ENCODE results near the gene SH3PXD2B.
A peak's percentile ranks its signal among the peaks of the same experiment; 100 is the strongest.
"Not testable (repeated sequence)": the region's sequence is repeated elsewhere in the genome, so short reads cannot be mapped to it uniquely, and the experiment has no call there.

SH3PXD2B gene

DNA sequence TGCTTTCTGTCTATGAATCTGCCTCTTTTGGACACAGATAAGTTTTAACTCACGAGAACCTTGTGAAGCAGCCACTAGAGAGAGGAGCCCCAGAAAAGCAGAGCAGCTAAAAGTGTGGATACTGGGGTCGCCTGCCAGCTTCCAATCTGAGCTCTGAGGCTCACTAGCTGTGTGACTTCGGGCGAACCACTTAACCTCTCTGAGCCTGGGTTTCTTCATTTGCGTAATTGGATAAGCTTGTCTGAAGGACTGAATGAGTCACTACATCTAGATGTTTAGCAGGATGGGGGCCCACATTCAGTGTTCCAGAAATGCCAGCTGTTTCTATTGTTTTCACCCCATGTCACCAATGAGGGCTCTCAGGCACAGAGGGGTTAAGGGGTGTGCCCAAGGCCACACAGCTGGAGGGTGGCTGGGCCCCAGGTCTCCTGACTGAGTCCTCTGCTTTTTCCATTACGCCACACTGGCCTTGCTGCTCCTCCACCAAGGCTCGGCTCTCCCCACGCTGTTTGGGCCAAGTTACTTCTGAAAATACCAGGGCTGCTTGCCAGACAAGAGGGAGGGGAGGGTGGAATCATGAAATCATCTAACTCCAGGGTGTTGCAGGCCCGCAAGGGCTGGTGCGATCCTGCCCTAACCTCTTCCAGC lies 36.2 kb downstream of the SH3PXD2B start:
- peak; percentile 99 for DNase-seq (ENCODE audit: low read depth)

DNA sequence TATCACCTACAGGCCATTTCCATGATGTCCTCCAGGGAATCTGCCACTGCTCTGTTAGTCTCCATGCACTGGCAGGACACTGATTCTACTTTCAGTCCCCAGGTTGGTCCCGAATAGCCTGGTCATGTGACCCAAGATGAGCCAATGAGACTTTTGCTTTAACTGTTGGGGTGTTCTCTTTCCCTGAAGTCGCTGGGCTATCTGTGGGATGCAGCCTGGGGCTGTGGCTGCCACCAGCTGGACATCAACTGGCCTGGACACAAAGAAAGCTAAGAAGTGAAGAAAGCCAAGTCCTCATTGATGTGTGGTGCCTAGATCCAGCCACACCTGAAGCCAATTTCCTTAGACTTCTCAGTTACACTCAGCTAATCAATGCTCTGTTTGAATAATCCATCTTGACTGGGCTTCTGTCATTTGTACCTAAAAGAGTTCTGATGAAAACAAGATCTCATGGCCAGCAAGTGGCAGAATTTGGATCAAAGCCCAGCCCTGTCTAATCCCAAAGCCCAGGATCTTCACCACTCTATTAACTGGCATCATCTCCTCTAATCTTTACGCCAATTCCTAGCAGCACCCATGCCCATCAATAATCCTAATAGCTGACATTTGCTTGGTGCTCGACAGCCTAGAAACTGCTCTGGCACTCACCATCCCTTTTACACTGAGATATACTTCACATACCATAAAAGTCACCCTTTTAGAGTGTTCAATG lies 37.0 kb downstream of the SH3PXD2B start:
- no peak for DNase-seq (ENCODE audit: low read depth)

GRCh38 chr5:172415362-172416275 lies 38.7 kb downstream of the SH3PXD2B start:
- no peak for DNase-seq (ENCODE audit: low read depth)

GRCh38 chr5:172414531-172415361 lies 39.6 kb downstream of the SH3PXD2B start:
- DNase-seq (ENCODE audit: low read depth), result no peak

GRCh38 chr5:172413601-172414171 lies 40.6 kb downstream of the SH3PXD2B start:
- no peak for DNase-seq (ENCODE audit: low read depth)

- DNase-seq (ENCODE audit: low read depth), result peak; percentile 96
Observed at GRCh38 chr5:172412724-172413286, 41.5 kb downstream of the SH3PXD2B start.

- no peak for DNase-seq (ENCODE audit: low read depth)
Observed at GRCh38 chr5:172411484-172412072, 42.7 kb downstream of the SH3PXD2B start.

- DNase-seq (ENCODE audit: low read depth), result no peak
Observed at GRCh38 chr5:172410662-172411483, 43.5 kb downstream of the SH3PXD2B start.

GRCh38 chr5:172410160-172410559 lies 44.2 kb downstream of the SH3PXD2B start:
- DNase-seq (ENCODE audit: low read depth), result no peak

- not testable (repeated sequence) for DNase-seq (ENCODE audit: low read depth)
Observed at GRCh38 chr5:172409477-172409876, 44.8 kb downstream of the SH3PXD2B start.

- no peak for DNase-seq (ENCODE audit: low read depth)
Observed at GRCh38 chr5:172407822-172408221, 46.5 kb downstream of the SH3PXD2B start.

DNA sequence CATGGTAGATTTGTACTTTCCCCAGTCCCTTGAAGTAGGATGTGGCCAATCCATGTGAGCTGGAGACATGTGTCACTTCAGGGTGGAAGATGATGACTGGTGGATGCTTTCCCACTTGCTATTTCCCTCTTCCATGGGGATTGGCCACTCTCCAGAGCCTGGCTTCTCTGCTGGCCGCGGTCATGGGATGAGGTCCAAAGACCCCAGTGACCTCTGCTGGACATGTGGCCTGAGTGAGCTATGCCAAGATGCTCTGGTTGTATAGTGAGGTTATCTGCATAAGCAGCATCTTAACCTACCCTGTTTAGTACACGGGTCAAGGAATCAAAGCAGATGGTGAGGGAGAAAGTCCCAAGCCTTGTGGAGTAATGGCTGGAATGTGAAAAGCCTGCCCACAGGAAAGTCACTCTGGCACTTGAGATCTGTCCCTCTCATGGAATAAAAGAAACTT lies 47.1 kb downstream of the SH3PXD2B start:
- DNase-seq (ENCODE audit: low read depth), result no peak

DNA sequence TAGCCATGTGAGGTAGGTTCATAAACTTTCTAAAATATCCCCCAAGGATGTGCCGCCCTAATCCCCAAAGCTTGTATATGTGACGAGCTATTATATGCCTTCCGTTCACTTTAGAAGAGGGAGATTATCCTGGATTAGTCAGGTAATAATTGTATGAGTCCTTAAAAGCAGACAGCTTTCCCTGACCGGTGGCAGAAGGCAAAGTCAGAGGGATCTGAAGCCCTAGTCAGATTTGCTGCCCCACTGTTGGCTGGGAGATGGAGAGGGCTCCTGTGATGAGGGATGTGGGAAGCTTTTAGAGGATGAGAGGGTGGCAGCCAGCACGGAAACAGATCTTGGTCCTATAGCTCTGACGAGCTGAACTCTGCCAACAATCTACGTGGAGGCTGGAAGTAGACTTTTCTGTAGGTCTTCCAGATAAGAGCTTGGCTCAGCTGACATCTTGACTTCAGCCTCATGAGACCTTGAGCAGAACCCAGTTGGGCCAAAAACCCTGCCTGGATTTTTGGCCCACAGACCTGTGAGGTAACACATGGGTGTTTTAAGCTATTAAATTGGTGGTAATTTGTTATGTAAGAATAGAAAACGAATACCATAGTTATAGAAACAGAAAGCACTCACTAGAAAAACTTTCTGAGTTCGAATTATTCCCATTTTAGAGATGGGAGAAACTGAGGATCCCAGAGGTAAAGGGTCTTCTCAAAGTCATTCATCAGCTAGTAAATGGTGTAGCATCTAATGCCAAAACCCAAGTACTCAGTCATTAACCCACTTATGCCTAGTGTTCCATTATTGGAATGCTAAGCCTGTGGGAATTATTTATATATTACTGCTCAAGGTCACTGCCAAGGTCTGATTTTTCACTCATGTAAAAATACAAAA lies 48.9 kb downstream of the SH3PXD2B start:
- no peak for DNase-seq (ENCODE audit: low read depth)

DNA sequence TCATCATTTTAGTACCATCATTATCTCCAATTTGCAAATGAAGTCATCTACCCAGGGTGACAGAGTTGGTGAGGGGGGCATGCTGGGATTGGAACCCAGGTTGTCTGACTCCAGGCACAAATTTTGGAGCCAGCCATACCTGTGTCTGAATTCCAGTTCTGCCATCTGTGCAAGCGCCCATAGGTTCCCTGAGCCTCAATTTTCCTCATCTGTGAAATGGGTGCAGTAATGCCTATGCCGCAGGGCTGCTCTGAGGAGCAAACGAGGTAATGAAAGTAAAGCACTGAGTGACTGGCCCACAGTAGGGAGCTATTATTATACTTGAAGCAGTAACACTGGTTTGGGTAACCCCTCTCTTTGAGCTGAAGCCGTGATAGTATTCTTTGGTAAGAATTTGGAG lies 49.6 kb downstream of the SH3PXD2B start:
- no peak for DNase-seq (ENCODE audit: low read depth)

DNA sequence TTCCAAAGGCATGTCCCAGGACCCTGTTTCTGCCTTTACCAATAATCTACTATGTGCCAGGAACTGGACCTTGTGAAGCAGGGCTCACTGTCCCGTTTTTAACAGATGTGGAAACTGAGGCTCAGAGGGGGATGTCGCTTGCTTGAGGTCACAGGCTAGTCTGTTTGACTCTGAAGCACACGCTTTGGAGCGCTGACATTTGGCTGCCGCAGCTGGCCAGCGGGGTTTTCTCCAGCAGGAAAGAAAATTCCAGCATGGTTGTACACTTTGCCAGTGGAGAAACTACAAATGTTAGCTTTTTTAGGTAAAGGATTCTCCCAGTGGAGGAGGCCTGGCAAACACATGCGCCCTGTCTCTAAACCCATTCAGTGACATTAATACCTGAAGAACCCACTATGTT lies 50.5 kb downstream of the SH3PXD2B start:
- no peak for DNase-seq (ENCODE audit: low read depth)

GRCh38 chr5:172403189-172403796 lies 51.0 kb downstream of the SH3PXD2B start:
- DNase-seq (ENCODE audit: low read depth), result peak; percentile 77

GRCh38 chr5:172402531-172403188 lies 51.7 kb downstream of the SH3PXD2B start:
- no peak for DNase-seq (ENCODE audit: low read depth)

GRCh38 chr5:172402031-172402430 lies 52.3 kb downstream of the SH3PXD2B start:
- DNase-seq (ENCODE audit: low read depth), result not testable (repeated sequence)
